IMR-90 (cell line): Measurements from ENCODE around the gene GFOD2.

Experiments used
- CTCF ChIP-seq: conservative IDR thresholded peaks from 2 replicates; pipeline ENCODE4 v1.5.1; 2012; ENCODE audit warnings: mild to moderate bottlenecking, low read depth, low read length, improper control_type of control experiment
- MAFK ChIP-seq: IDR thresholded peaks from 2 replicates; pipeline ENCODE4 v1.6.1; 2012; ENCODE audit warnings: low read depth, low read length, improper control_type of control experiment
- NFE2L2 ChIP-seq: fragments of 150-350 bp; IDR thresholded peaks from 2 replicates; pipeline ENCODE4 v1.6.1; 2016; ENCODE audit warnings: low read depth, mild to moderate bottlenecking, low read length
- POLR2A ChIP-seq: IDR thresholded peaks from 2 replicates; pipeline ENCODE4 v1.6.1; 2012; ENCODE audit warnings: mild to moderate bottlenecking, low read depth, low read length
- RAD21 ChIP-seq: IDR thresholded peaks from 2 replicates; pipeline ENCODE4 v1.6.1; 2012; ENCODE audit warnings: low read length, improper control_type of control experiment

DNA sequence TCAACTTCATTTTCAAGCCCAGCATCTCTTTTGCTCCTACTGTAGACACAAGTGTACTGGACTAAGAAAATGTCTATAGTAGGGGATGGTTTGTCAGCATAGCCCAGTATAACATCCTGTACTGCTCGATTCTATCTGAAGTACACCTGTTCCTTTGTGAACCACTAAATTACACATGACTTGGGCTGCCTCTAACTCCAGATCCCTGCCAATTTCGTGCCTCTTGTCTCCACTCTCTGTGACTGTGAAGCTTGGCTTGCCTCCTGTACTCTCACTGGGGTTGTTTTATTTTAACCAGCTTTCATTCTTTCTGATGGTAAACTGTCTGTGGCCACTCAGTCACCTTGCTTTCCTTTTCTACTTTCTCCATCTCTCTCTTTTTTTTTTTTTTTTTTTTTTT is 24.5 kb downstream of the GFOD2 start:
- TF ChIP-seq POLR2A = no peak
- no peak for TF ChIP-seq MAFK
- TF ChIP-seq RAD21 = no peak
- TF ChIP-seq CTCF = no peak
- no peak for TF ChIP-seq NFE2L2
